MM.1S (cell line): ENCODE results near the gene RANBP9.

Experiments used
- CTCF ChIP-seq: fragments of 300-600 bp; sonication (generic); IDR thresholded peaks from 2 replicates; pipeline ENCODE4 v1.5.1; 2016; ENCODE audit warnings: antibody characterized with exemption, low read length, mixed read lengths
- EZH2 ChIP-seq: fragments of 300-600 bp; sonication (generic); optimal IDR thresholded peaks from 2 replicates; pipeline ENCODE3; 2017; ENCODE audit warnings: low read depth, mild to moderate bottlenecking, antibody characterized with exemption, low read length, mixed read lengths
- EZH2phosphoT487 ChIP-seq: fragments of 300-600 bp; sonication (generic); IDR thresholded peaks from 2 replicates; pipeline ENCODE4 v1.6.1; 2018; ENCODE audit warnings: antibody characterized with exemption, low read length

GRCh38 chr6:13611715-13612114 lies 99.9 kb downstream of the RANBP9 start:
- TF ChIP-seq CTCF (no peak), EZH2 (no peak), EZH2phosphoT487 (no peak)
